ENCODE measurements around the gene CD300H.

CD300H gene

DNA sequence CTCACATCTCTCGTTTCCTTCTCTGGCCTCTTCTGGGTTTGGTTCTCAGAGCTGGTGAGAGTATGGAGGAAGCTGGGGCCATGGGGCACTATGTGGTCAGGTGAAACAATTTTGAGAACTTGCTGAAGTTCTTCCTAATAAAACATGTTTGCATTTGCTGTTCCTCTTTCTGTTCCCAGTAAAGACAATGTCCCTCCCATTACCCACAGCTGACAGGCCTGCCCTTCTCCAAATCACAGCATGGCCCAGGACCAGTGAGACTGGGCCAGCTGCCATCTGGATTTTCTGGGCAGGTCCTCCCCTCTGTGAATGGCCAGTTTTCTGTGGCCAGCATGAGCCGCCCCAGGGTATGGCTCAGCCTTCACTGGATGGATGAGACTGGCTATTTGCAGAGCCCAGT is at the start of gene CD300H:
TSS of gene CD300H (minus strand) at position 113 of the 400 bp plus-strand sequence.
- DNase-seq: peak in 1 of 2 donors; percentile 17

DNA sequence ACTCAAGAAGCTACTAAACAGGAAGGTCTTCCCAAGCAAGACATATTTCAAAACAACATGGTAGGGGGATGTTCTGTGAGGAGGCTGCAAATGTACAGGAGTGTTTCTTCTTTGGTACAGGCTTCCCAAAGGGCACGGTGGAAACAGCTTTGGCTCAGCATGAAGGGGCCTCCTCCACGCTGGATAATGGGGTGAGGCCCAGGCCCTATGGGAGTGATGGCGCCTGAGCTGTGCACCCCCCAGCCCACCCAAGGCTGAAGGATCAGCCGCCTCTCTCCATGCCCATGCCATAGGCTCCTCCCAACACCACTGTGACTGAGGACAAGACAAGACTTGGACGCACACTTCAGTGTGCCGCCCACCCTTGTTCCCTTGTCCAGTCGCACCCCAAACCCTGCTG is 49.4 kb upstream of the CD300H start:
- DNase-seq: no peak

DNA sequence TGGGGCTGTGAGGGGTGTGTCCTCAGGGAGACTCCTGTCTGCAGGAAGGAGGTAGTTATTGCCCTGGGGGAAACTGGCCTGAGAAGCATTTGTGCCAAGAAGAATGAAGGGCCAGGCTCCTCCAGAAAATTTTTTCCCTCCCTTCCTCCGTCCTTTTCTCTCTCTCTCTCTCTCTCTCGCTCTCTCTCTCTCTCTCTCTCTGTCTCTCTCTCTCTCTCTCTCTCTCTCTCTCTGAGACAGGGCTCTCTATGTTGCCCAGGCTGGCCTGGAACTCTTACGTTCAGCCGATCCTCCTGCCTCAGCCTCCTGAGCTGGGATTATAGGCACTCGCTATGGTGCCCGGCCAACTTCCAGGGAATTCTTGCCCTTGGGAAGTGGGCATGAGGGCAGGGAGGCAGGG is 44.7 kb upstream of the CD300H start:
- DNase-seq: no peak

- DNase-seq: no peak
Observed at GRCh38 chr17:74610108-74610507, 42.8 kb upstream of the CD300H start.

GRCh38 chr17:74608511-74608910 is 41.2 kb upstream of the CD300H start:
- DNase-seq: no peak

DNA sequence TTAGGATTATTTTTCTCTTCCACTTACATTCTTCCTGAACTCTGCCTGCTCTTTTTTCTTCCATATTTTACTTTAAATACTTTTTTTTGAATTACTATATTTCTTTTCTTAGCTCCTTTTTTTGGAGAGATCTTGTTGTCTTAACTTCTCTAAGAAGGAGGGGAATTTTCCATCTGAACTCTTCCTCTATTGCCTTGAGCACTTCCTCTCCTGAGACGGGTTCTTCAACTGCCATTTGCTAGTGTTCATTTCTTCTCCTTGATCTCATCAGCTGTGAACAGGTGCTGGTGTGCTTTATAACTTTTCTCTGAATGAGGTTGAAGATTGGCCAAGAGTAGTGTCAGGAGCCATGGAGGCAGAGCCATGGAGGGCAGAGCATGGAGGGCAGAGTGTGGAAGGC is 39.9 kb upstream of the CD300H start:
- no peak for DNase-seq

- no peak for DNase-seq
Observed at GRCh38 chr17:74606050-74606449, 38.7 kb upstream of the CD300H start.

GRCh38 chr17:74605361-74605760 is 38.1 kb upstream of the CD300H start:
- DNase-seq: no peak

DNA sequence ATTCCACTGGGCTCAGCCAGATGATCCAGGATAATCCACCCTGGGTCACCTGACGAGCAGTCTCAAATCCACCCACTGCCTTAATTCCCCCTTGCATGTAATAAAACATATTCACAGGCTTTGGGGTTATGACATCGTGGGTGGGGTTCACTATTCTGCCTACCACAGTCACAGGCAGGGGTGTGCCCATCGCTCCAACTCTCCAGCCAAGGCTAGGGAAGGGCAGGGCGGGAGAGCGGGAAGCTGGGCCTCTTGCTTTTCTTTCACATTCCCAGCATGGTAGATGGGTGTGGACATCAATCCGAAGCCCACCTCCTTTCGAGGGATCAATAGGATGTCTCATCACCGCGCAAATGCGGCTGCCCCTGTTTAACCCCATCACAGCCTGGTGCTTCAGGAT is 37.5 kb upstream of the CD300H start:
- no peak for DNase-seq

DNA sequence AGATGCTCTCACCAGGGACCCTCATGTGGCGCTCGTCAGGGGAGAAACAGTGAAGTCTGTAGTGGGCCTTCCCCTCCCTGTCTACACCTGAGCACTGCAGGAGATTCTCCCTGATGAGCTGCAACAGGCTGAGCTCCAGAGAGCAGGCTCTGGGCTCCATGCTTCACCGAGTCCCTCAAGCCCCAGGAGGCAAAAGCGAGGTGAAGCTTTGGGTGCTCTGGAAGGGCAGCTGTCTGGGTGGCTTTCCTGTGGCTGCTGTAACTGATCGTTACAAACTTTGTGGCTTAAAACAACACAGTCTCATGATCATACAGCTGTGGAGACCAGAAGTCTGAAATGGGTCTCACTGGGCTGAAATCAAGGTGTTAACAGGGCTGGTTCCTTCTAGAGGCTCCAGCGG is 36.9 kb upstream of the CD300H start:
- no peak for DNase-seq

- DNase-seq: no peak
Observed at GRCh38 chr17:74603746-74604145, 36.4 kb upstream of the CD300H start.

GRCh38 chr17:74603037-74603635 is 35.8 kb upstream of the CD300H start:
- no peak for DNase-seq

- DNase-seq: peak in 1 of 2 donors; percentile 41
Observed at GRCh38 chr17:74601944-74602572, 34.7 kb upstream of the CD300H start.

DNA sequence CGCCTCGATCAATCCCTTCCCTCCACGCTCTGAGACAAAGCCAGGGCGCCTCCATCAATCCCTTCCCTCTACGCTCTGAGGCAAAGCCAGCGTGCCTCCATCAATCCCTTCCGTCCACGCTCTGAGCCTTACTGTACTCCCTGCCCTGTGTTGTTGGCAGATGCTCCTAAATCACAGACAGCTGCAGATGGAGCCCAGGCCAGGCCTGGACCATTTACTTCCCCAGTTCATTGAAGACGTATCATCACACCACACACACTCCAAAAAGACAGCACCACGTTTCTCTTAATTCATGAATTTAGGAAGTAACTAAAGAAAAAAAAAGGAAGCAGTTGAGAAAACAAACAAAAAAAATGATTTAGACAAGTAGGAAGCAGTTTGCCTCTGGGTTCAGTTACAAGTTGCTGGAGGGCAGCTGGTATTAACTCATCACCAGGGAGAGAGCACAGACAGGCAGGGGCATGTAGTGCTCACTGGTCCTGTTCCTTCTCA is 32.2 kb upstream of the CD300H start:
- DNase-seq: peak in 1 of 2 donors; percentile 36

DNA sequence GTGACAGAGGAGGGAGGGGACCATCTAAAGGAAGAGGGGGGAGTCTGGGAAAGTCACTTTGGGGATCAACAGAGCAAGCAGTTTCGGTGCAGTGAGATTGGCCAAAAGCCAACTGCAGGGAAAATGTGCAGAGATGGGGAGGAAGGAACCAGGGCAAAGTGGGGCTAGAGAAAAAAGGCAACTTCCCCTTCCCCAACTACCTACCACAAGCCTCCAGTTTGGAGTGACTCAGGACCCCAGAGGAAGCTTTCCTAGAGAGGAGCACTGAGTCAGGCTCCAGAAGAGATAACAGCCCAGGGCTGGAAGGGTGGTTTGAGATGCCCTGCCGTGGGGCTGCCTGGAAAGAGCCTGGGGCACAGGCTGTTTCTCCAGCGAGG is 31.7 kb upstream of the CD300H start:
- DNase-seq: no peak

DNA sequence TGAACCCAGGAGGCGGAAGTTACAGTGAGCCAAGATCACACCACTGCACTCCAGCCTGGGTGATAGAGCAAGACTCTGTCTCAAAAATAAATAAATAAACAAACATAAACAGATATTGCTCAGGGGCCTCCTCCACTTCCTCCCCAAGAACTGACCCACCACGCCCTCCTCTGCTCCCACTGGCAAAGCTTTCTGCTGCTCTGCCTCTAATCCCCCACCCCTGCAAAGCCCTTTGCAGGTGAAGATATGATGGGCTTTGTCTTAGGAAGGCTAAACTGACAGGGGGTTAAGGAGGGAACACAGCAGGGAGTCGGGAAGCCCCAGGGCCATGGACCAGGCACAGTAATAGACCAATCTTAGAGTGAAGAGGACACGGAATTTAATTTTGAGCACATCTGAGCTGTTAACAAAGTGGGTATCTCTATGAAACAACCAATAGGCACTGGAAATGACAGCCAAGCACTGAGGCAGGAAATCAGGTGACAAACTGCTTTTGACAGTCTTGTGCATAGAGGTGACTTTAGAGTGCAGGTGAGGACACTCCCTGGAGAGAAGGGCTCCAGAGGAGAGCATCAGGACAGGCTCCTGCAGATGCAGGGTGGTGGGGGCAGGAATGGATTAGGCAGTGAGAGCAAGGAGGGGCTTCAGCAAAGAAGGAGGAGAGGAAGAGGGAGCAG is 31.2 kb upstream of the CD300H start:
- DNase-seq: no peak

DNA sequence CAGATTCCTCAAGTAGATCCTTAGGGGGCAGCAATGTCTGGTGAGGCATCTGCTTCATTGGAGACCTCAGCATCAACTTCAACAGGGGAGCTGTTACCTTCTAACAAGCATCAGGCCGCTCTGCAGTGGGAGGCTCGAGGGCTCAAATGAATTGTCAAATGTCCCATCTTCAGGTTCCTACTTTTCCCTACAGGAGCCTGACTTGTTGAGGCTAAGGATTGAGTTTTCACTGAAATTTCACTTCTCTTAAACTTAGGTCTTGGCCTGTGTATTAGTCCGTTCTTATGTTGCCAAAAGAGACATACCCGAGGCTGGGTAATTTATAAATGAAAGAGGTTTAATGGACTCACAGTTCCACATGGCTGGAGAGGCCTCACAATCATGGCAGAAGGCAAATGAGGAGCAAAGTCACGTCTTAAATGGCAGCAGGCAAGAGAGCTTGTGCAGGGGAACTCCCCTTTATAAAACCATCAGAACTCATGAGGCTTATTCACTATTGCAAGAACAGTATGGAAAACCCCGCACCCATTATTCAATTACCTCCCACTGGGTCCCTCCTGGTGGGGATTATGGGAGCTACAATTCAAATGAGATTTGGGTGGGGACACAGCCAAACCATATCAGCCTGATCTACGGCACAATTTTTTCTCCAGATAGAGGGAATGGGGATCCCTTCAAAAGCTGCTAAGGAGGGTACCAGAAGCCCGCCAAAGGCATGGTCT is 29.9 kb upstream of the CD300H start:
- DNase-seq: no peak

GRCh38 chr17:74595037-74595750 is 27.9 kb upstream of the CD300H start:
- no peak for DNase-seq

DNA sequence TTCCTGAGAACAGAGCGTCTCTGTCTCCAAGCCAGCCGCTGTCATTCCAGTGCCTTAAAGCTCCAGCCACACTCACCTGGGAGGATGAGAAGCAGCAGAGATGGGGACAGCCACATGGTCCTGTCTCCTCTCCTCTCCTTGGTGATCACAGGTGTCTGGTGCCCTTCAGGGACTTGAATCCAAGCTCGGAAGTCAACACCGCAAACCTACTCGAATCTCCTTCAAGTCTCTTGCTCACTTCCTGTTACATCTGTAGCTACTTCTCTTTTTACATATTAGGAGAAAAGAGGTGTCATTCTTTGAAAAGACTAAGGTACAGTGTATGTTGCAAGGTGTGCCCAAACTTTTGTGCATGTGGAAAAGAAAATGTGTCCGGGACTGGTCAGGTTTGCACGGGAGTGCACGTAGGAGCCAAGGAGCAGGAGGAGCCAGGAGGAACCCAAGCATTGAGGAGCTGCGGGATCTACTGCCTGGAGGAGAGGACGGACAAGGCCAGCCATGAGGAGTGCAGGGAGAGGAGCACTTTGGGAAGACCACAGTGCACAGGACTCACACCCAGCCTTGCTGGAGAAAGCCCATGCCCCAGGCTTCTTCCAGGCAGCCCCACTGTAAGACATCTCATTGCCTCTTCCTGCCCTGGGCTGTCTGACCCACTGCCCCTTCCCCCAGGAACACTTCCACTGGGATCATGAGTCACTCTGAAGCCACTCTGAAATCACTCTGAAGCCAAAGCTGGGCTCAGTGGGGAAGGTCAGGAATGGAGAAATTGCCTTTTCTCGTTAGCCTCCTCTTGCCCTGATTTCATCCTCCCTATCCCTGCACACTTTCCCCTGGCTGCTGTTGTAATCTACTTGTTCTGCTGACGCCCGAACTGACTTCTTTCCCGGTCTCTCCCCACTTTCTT is 25.0 kb upstream of the CD300H start, which contains the start of gene CD300LD:
TSS of gene CD300LD (minus strand) at position 197 of the 904 bp plus-strand sequence. CDS start at position 116, 81 bp downstream.
- DNase-seq: no peak

GRCh38 chr17:74591503-74591902 is 24.2 kb upstream of the CD300H start:
- no peak for DNase-seq

GRCh38 chr17:74585711-74586110 is 18.4 kb upstream of the CD300H start:
- DNase-seq: no peak

Data from CD4-positive, alpha-beta T cell treated with Interleukin-1 beta for 1 hour (primary cell).